HG02623 (cell line): Measurements from ENCODE around the gene SLC35G2.
"Not testable (repeated sequence)": the region's sequence is repeated elsewhere in the genome, so short reads cannot be mapped to it uniquely, and the experiment has no call there.

Experiments used
- ATAC-seq: cut with Tn5 transposase; IDR thresholded peaks from one replicate; pipeline ENCODE4 v1.9.1; 2021; ENCODE audit warnings: moderate library complexity; ENCODE audit not compliant: unreplicated experiment

The SLC35G2 gene

DNA sequence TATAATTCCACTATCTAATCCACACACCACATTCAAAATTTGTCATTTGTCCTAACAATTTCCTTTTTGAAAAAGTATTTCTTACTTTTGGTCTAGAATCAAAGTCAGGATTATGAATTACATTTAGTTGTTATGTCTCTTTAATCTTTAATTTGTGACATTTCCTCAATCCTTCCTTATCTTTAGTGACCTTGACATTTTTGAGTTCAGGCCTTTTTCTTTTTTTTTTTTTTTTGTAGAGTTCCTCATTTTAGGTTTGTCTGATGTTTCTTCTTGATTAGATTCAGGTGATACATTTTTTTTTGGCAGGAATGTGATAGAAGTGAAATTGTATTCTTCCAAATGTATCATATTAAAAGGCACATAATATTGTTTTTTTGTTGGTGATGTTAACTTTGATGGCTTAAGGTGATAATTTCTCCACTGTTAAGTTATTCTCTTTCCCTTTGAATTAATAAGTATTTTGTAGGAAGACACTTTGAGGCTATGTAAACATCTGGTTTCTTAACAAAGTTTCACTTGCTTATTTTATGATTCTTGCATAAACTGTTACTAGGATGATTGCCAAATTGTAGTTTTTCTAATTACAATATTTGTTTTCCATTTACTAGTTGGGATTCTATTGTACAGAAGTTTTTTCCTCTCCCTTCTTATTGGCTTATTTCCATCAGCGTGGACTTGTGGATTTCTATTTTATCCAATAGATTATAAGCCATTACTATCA is 16.3 kb downstream of the SLC35G2 start:
- ATAC-seq: no peak

DNA sequence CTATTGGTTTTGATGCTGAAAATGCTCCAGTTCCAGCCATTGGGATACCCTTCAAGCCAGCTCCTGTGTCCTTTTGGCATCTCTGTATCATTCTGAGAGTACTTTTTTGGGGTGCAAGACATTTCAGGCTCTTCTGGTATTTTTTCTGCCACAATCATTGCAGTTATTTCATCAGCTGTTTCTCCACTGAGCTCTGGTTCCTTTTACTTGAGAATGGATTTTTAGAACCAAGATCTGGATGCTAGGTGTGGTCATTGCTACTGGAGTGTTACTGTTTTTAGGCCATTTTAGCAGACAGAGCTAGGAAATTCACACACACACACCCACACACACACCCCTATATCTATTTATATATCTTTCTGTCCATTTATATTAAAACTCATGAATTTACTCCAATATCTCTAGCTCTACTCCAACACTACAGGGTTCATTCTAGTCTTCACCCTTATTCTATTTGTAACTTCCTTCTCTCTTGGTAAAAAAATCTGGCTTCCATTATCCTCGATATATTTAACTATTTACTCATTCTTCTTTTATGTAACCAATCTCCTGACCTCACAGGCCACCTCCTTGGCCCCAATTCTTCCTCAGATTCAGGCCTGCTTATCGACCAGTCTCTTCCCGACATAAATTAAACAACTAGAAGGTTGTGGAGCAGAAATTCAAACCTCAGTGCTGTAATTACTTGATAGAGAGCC is 17.0 kb downstream of the SLC35G2 start:
- ATAC-seq: no peak

DNA sequence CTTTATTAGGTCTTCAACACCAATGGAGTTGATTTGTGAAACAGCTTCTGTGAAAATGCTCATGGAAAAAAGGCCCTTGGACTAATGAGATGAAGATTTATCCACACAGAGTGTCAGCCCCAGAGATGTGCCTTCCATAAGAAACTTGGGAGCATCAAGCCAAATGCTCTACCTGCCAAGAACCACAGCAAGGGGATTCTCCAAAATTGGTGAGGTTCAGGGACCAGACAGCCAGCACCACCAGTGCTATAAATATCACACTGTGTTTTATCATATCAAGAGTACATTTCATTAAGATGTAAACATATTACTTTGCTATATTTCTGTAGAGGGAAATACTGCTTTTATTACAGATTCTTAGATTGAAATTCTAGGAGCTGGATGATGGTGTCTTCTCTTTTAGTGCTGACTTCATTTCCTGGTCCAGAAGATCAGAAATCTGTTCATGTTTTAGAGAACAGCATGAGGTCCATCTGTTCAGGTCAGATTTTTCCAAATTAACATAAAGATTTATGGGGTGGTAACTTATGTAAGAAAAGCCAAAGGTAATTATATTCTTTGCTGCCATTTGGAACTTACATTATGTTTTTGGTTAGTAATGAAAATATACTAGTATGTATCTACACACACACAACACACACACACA is 17.7 kb downstream of the SLC35G2 start:
- ATAC-seq: no peak

DNA sequence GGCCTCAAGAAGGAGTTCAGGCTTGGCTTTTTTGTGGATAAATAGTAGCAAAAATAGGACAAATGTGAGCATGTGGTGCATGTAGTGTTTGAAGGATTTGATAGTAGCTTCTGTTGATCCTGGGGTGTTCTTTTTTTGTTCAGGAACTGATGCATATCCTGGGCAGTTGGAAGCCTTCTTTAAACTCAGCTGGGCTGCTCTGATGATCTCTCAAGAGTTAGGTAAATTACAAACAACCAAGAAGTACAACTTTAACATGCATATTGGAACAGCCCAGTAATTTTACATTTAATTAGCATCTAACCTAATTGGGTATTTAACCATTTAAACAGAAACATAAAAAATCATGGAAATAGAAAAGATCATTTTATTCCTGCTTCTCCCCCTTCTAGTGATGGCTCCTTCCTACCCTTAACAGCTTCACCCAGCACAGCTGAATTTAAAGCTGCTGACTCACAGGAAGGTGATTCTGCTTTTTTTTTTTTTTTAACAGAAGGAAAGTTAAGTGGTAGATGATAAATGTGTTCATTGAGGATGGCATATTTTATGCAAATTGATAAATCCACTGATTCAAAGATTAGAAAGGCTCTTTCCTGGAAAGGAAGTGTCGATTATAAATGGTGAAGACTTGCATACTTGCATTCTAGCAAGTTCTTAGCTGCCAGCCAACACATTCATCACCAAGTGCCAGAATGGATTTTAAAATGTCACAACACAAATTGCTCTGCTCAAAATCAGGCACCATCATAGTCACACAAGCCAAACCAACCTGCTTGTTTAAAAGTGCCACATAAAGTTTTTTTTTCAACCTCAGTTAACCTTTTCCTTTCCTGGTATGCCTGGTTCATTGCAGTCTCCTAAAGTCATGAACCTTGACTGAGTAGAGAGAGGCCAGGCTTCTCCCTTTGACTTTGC is 20.0 kb downstream of the SLC35G2 start:
- ATAC-seq: no peak

DNA sequence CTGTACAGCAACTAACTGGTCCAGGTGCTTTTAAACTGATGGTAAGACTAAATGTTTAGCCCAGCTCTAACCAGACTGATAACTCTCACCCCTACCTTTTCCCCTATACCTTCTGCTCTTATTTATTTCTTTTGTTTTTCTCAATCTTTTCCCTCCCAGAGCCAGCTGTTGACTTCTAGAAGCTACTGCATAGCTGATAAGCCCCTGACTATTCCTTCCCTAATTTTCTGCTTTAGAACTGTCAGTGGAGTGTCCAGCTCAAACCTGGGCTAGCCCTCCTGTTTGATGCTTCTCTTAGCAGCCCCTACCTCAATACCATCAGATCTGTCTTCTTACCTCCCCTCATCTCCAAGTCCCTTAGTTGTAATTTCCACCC is 20.6 kb downstream of the SLC35G2 start:
- ATAC-seq: no peak

DNA sequence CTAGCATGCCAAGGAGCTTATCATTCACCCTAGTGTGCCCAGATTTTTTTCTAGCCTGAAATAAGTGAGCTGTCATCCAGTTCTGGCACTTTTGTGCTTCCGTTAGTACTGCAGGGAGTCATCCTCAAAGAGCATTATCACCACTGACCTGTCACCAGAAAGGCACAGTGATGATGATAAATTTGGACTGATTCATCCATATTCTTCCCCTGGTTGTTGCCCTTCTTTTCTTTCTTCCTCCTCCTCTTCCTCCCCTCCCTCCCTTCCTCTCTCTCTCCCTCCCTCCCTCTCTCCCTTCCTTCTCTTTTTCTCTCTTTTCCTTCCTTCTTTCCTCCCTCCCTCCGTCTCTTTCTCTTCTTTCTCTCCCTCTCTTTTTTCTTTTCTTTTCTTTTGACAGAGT is 21.3 kb downstream of the SLC35G2 start:
- no peak for ATAC-seq

DNA sequence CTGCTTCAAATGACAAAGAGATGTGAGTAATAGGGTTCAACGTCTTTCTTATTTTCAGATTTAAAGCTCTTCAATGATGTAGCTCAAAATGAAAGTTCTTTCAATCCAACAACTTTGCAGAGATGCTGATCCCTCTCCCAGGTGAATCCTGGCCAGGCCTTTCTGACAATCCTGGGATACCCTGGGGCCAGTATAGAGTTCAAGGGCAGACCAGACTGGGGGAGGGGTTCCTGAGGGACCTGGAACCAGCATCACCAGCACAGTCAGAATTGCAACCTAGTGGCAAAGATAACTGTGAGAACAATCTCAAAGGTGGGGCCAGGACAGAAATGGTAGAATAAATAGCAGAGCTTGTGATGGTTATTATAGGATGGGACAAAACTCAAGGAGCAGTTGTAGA is 23.4 kb downstream of the SLC35G2 start:
- ATAC-seq: no peak

DNA sequence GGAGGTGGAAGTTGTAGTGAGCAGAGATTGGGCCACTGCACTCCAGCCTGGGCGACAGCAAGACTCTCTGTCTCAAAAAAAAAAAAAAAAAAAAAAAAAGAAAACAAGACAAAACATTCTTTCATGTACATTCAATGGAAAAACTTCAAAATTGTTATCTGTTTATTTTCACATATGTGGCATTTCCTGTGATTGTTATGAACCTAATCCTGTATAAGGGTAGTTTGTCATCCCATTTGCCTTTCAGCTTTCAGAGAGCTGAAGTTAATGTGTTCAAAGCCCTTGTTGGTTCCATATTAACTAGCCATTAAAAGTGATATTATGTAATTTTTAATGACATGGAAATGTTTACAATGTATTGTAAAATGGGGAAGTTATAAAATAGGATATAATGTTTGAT is 25.8 kb downstream of the SLC35G2 start:
- no peak for ATAC-seq

DNA sequence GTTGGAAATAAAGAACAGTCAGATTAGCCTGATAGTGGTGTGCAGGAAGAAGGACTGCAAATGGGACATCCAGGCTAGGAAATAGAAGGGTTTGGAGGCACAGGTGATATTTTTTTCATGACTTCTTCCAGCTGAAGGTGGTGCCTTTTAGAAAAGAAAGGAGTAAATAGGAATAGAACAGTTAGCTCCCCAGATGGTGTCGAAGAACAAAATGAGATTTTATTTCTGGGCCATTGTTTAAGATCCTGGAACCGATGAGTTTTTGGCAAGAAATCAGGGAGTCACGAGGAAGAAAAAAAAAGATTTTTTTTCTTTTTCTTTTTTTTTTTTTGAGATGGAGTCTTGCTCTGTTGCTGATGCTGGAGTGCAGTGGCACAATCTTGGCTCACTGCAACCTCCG is 33.3 kb downstream of the SLC35G2 start:
- ATAC-seq: no peak

DNA sequence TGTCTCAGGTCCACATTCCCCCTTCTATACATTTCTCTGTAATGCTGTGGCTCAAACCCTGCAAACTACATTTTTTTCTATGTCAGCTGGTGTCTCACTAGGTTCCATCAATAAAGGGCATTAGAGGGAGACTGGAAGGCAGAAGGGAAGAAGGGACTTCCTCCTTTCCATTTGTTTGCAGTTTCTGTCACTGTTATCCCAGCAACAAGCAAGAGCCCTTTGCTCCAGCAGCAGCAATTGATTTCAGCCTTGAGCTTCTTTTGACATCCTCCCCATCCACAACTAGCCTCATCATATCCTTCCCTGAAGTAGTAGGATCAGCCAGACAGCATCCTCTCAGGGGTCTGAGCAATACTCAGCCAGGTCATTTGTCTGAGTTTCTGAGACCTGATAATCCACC is 37.7 kb downstream of the SLC35G2 start:
- ATAC-seq: no peak

DNA sequence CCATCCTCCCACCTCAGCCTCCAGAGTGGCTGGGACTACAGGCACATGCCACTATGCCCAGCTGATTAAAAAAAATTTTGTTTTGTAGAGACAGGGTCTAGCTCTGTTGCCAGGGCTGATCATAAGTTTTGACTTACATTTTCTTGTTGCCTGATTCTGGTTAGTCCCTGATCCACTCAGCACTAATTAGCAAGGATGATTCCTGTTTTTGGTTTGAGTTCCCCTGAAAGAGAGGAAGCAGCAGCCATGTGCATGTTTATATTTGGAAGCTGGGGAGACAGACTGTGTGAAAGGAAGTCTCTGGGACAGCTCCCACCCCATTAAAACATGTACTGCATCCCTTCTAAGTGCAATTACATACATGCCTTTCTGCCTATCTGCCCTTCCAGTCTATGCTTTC is 39.5 kb downstream of the SLC35G2 start:
- ATAC-seq: no peak

DNA sequence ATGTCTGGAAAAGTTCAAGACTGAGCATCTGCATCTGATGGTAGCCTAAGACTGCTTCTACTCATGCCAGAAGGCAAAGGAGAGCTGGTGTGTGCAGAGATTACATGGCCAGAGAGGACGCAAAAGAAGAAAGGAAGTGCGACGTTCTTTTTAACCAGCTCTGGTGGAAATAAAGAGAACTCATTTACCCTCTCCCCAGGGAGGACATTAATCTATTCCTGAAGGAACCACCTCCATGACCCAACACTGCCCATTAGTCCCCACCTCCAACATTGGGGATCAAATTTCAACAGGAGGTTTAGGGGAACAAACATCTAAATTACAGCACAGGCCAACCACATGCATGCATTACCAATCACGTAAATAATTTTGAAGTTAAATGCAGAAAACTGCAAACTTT is 41.6 kb downstream of the SLC35G2 start:
- no peak for ATAC-seq

DNA sequence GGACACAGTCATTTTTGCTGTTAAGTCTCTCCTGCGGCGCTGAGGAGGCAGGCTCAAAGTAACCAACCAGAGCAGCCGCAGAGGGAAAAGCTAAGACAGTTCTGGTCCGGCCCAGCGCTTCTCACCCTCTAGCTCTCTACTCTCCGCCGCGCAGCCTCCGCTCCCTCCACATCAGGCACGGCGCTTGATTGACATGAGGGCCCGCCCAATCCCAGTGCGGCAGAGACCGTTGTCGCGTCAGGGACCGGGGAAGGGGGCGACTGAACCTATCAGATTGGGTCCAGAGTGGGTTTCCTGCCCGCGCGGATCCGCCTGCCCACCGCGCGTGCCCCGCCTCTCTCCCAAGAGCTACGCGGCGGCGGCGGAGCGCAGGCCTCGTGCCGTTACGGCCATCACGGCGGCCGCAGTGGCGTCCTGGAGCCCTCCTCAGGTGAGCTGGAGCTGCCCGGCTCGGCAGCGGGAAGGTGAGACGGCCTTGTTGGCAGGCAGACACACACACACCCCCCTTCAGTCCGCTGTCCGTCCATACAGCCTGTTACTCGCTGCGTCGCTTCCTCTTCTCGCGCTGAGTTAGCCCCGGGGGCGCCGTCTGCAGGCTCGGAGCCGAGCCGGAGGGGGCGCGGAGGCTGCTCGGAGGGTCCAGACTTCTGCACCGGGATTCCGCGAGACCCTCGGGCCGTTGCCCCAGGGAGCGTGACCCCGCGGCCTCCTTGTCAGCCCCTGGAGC is 43.1 kb downstream of the SLC35G2 start, which contains the start of gene NCK1:
NCK1 (plus strand) TSS at position 319 of the 727 bp plus-strand sequence. CDS start 65,794 bp downstream, outside the sequence.
- peak; percentile 96 for ATAC-seq

DNA sequence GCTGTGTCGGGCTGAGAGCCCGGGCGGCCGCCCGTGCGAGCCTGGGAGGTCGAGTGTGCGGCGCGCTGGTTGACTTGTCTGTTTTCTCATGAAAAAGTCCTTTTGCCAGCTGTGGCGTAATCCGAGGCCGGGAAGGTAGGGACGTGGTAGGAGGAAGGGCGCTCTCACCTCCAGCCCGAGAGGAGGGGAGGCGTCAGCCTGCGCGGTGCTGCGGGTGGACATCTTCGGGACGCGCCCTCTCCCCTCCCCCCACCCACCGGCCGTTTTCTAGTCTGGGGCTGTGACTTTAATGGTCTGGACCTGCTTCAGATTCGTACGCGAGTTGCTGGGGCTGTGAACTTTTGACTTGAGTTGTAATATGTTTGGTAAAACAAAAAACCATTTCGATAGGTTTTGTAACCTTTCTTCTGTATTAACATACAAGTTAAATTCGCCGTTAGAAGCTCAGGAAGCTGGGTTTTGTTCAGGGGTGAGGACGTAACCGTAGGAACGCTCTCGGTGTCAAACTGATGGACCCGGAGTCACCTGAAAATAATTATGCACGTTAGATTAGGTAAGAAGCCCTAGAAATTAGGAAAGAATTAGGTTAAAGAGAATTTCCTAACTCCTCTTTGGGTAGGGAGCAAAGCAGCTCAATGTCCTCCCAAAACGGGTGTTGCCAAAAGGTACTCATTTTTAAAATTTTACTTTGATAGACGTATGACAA is 43.8 kb downstream of the SLC35G2 start:
- ATAC-seq: peak; percentile 15

DNA sequence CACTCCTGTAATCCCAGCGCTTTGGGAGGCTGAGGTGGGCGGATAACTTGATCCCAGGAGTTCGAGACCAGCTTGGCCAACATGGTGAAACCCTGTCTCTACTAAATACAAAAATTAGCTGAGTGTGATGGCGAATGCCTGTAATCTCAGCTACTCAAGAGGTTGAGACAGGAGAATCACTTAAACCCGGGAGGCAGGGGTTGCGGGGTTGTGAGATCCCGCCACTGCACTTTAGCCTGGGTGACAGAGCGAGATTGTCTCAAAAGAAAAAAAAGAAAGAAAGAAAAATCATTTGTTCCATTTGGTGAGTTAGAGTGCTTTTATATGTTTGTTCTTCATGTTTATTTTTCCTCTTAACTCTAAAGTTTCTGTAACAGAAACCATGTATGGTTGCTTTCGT is 50.4 kb downstream of the SLC35G2 start:
- ATAC-seq: no peak

DNA sequence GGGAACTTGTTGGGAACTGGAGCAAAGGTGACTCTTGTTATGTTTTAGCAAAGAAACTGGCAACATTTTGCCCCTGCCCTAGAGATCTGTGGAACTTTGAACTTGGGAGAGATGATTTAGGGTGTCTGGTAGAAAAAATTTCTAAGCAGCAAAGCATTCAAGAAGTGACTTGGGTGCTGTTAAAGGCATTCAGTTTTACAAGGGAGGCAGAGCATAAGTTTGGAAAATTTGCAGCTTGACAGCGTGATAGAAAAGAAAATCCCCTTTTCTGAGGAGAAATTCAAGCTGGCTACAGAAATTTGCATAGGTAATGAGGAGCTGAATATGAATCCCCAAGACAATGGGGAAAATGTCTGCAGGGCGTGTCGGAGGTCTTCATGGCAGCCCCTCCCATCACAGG is 53.3 kb downstream of the SLC35G2 start:
- ATAC-seq: not testable (repeated sequence)

DNA sequence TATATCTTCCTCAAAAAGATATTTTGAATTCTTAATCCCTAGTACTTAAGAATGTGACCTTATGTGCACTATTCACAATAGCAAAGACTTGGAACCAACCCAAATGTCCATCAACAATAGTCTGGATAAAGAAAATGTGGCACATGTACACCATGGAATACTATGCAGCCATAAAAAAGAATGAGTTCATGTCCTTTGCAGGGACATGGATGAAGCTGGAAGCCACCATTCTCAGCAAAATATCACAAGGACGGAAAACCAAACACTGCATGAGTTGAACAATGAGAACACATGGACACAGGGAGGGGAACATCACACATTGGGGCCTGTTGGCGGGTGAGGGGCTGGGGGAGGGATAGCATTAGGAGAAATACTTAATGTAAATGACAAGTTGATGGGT is 60.6 kb downstream of the SLC35G2 start:
- not testable (repeated sequence) for ATAC-seq

DNA sequence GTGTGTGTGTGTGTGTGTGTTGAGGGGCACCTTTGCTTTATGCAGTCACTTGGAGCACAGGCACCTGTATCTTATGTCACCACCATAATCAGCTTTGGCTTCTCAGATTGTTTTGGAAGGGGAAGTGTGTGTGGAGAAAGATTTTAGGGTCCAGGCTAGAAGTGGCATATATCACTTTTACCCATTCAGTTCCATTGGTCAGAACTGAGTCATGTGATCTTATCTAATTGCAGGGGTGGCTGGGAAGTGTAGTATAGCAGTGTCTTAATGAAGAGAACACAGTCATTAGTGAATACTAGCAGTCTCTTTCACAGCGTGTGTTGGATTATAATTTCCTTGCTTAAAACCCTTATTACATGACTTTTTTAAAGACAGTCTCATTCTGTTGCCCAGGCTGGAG is 63.6 kb downstream of the SLC35G2 start:
- ATAC-seq: no peak

DNA sequence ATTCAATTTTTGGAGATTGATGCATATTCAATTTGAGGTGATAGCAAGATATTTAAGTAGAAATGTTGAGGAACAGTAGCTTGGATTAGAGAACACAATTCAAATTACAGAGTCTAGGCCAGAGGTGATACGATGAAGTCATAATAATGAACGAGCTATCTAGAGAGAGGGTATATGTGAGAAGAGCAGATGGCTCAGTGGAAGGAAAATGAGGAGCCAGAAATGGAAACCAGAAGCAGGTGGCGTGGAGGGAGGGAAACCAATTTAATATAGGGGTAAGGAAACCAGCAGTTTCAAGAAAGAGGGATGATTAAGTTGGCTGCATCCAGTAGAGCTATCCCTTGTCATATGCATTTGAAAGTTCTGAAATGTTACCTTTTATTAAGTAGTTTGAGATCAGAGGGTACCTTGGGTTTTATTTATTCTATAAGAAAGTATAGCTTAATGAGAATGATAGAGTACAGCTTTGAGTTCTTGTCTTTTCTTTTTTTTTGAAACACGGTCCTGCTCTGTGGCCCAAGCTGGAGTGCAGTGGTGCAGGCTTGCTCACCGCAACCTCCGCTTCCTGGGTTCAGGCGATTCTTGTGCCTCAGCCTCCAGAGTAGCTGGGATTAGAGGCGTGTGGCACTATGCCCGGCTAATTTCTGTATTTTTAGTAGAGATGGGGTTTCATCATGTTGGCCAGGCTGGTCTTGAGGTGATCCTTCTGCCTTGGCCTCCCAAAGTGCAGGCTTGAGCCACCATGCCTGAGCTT is 65.2 kb downstream of the SLC35G2 start:
- ATAC-seq: no peak
